Measurements from ENCODE around the gene CACNB1. TPM values are rescaled to one million over a fixed set of nuclear protein-coding genes. Genes with fewer than 3 reads are reported as not detected.

The CACNB1 gene
- total RNA-seq, 1 donor: 5.8 TPM

DNA sequence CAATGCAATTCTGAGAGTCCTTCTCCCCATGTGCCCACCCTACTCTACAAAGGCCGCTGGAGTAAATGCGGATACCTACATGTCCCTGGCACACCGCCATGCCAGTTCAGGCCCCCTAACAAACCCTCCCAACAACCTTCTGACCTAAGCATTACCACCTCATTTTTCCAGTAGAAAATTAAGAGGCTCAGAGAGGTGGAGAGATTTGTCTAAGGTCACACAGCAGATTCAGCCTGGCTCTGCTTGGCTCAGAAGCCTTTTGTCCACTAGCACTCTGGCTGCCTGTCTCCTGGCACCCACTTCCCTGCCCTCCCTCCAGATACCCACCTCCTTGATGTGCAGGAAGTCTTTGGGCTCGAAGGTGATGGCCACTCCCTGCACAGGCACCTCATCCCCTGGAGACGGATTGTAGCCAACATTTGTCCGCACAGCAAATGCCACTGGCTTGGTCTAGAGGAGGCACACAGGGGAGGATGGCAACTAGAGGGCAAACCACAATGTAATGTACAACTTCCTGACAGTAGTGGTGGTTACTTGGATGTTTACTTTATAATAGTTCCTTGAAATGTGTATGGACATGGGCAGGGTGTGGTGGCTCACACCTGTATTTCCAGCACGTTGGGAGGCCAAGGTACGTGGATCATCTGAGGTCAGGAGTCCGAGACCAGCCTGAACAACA is 10.2 kb downstream of the CACNB1 start:
- H2AFZ ChIP-seq (ENCODE audit: low read length): no peak overlapping the region
- H3K4me3 ChIP-seq (ENCODE audit: insufficient read depth, low read length): no peak overlapping the region
- peaks cover 4% of the 10 kb centered on the region for H4K20me1 ChIP-seq (ENCODE audit: insufficient read depth, low read length)
- H3K79me2 ChIP-seq (ENCODE audit: insufficient read depth, low read length): no peaks in the 10 kb centered on the region
- no peaks in the 10 kb centered on the region for H3K9me3 ChIP-seq (ENCODE audit: low read depth, low read length)
- H3K27me3 ChIP-seq (ENCODE audit: insufficient read depth, low read length): no peaks in the 10 kb centered on the region
- no peak overlapping the region for H3K27ac ChIP-seq (ENCODE audit: low read depth, low read length)
- no peak overlapping the region for H3K4me2 ChIP-seq (ENCODE audit: insufficient read depth, low read length)
- TF ChIP-seq, protein P1, sequence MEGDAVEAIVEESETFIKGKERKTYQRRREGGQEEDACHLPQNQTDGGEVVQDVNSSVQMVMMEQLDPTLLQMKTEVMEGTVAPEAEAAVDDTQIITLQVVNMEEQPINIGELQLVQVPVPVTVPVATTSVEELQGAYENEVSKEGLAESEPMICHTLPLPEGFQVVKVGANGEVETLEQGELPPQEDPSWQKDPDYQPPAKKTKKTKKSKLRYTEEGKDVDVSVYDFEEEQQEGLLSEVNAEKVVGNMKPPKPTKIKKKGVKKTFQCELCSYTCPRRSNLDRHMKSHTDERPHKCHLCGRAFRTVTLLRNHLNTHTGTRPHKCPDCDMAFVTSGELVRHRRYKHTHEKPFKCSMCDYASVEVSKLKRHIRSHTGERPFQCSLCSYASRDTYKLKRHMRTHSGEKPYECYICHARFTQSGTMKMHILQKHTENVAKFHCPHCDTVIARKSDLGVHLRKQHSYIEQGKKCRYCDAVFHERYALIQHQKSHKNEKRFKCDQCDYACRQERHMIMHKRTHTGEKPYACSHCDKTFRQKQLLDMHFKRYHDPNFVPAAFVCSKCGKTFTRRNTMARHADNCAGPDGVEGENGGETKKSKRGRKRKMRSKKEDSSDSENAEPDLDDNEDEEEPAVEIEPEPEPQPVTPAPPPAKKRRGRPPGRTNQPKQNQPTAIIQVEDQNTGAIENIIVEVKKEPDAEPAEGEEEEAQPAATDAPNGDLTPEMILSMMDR (IDR thresholded peaks at IDR 0.05; ENCODE audit: extremely low read depth, low read depth, low read length): no peak
- H3K4me1 ChIP-seq (ENCODE audit: insufficient read depth, low read length): no peaks in the 10 kb centered on the region
- peaks cover 42% of the 10 kb centered on the region for H3K36me3 ChIP-seq (ENCODE audit: insufficient read depth, low read length)
- DNase-seq (ENCODE audit: insufficient read length, low spot score, missing footprints): peak; percentile 27

- Histone ChIP-seq H3K36me3 (ENCODE audit: insufficient read depth, low read length) (peaks cover 35% of the 10 kb centered on the region), H3K27me3 (ENCODE audit: insufficient read depth, low read length) (no peaks in the 10 kb centered on the region), H4K20me1 (ENCODE audit: insufficient read depth, low read length) (no peaks in the 10 kb centered on the region), H3K4me3 (ENCODE audit: insufficient read depth, low read length) (no peak overlapping the region), H2AFZ (ENCODE audit: low read length) (no peak overlapping the region), H3K4me1 (ENCODE audit: insufficient read depth, low read length) (no peaks in the 10 kb centered on the region), H3K79me2 (ENCODE audit: insufficient read depth, low read length) (no peaks in the 10 kb centered on the region), H3K9me3 (ENCODE audit: low read depth, low read length) (no peaks in the 10 kb centered on the region), H3K27ac (ENCODE audit: low read depth, low read length) (no peak overlapping the region), H3K4me2 (ENCODE audit: insufficient read depth, low read length) (no peak overlapping the region)
- TF ChIP-seq, protein P1 (IDR thresholded peaks at IDR 0.05; ENCODE audit: extremely low read depth, low read depth, low read length): no peak
- DNase-seq (ENCODE audit: insufficient read length, low spot score, missing footprints): peak; percentile 32
Observed at GRCh38 chr17:39186481-39187002, 10.9 kb downstream of the CACNB1 start.

GRCh38 chr17:39183720-39184119 is 13.7 kb downstream of the CACNB1 start:
- Histone ChIP-seq H3K9me3 (ENCODE audit: low read depth, low read length) (no peaks in the 10 kb centered on the region), H3K4me3 (ENCODE audit: insufficient read depth, low read length) (no peak overlapping the region), H3K36me3 (ENCODE audit: insufficient read depth, low read length) (peaks cover 29% of the 10 kb centered on the region), H4K20me1 (ENCODE audit: insufficient read depth, low read length) (no peaks in the 10 kb centered on the region), H3K79me2 (ENCODE audit: insufficient read depth, low read length) (no peaks in the 10 kb centered on the region), H3K27me3 (ENCODE audit: insufficient read depth, low read length) (no peaks in the 10 kb centered on the region), H3K4me2 (ENCODE audit: insufficient read depth, low read length) (no peak overlapping the region), H3K27ac (ENCODE audit: low read depth, low read length) (no peak overlapping the region), H2AFZ (ENCODE audit: low read length) (no peak overlapping the region), H3K4me1 (ENCODE audit: insufficient read depth, low read length) (peaks cover 2% of the 10 kb centered on the region)
- DNase-seq (ENCODE audit: insufficient read length, low spot score, missing footprints): no peak
- TF ChIP-seq, protein P1 (IDR thresholded peaks at IDR 0.05; ENCODE audit: extremely low read depth, low read depth, low read length): no peak

DNA sequence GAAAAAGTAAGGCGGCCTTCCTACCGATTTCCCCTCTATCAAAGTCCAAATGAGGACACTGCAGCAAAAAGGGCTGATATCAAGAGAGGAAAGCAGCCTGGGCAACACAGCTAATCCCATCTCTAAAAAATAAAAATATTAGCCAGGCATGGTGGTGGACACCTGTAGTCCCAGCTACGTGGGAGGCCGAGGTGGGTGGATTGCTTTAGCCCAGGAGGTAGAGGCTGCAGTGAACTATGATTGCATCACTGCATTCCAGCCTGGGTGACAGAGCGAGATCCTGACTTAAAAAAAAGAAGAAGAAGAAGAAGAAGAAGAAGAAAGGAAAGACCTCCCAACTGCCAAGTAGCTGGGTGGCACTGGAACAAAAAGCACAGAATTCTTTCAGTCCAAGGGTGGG is 14.4 kb downstream of the CACNB1 start:
- Histone ChIP-seq H3K9me3 (ENCODE audit: low read depth, low read length) (no peaks in the 10 kb centered on the region), H2AFZ (ENCODE audit: low read length) (no peak overlapping the region), H3K27ac (ENCODE audit: low read depth, low read length) (no peak overlapping the region), H3K4me2 (ENCODE audit: insufficient read depth, low read length) (no peak overlapping the region), H3K36me3 (ENCODE audit: insufficient read depth, low read length) (peaks cover 30% of the 10 kb centered on the region), H3K4me1 (ENCODE audit: insufficient read depth, low read length) (peaks cover 6% of the 10 kb centered on the region), H3K4me3 (ENCODE audit: insufficient read depth, low read length) (no peak overlapping the region), H3K27me3 (ENCODE audit: insufficient read depth, low read length) (no peaks in the 10 kb centered on the region), H3K79me2 (ENCODE audit: insufficient read depth, low read length) (no peaks in the 10 kb centered on the region), H4K20me1 (ENCODE audit: insufficient read depth, low read length) (no peaks in the 10 kb centered on the region)
- peak; percentile 3 for DNase-seq (ENCODE audit: insufficient read length, low spot score, missing footprints)
- TF ChIP-seq, protein P1 (IDR thresholded peaks at IDR 0.05; ENCODE audit: extremely low read depth, low read depth, low read length): no peak

Data from osteoblast (primary cell).